DOHH2 (cell line): Measurements from ENCODE around the gene ELOVL7.

Source experiments
- EZH2phosphoT487 ChIP-seq: fragments of 200-600 bp; sonication (generic); IDR thresholded peaks from 2 replicates; pipeline ENCODE4 v1.6.1; 2017; ENCODE audit warnings: borderline replicate concordance, mild to moderate bottlenecking, antibody characterized with exemption, low read length, moderate library complexity, mixed read lengths
- TF ChIP-seq, protein P1 (sequence below): fragments of 200-600 bp; sonication (generic); IDR thresholded peaks from one replicate; pipeline ENCODE4 v1.5.1; 2014; ENCODE audit warnings: antibody characterized with exemption, mild to moderate bottlenecking, low read depth, low read length; ENCODE audit not compliant: poor library complexity, severe bottlenecking

GRCh38 chr5:60812426-60812825, 31.6 kb downstream of the ELOVL7 start:
- TF ChIP-seq, protein P1, sequence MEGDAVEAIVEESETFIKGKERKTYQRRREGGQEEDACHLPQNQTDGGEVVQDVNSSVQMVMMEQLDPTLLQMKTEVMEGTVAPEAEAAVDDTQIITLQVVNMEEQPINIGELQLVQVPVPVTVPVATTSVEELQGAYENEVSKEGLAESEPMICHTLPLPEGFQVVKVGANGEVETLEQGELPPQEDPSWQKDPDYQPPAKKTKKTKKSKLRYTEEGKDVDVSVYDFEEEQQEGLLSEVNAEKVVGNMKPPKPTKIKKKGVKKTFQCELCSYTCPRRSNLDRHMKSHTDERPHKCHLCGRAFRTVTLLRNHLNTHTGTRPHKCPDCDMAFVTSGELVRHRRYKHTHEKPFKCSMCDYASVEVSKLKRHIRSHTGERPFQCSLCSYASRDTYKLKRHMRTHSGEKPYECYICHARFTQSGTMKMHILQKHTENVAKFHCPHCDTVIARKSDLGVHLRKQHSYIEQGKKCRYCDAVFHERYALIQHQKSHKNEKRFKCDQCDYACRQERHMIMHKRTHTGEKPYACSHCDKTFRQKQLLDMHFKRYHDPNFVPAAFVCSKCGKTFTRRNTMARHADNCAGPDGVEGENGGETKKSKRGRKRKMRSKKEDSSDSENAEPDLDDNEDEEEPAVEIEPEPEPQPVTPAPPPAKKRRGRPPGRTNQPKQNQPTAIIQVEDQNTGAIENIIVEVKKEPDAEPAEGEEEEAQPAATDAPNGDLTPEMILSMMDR, result no peak
- no peak for TF ChIP-seq EZH2phosphoT487
